ENCODE results near the gene SLC47A2.

DNA sequence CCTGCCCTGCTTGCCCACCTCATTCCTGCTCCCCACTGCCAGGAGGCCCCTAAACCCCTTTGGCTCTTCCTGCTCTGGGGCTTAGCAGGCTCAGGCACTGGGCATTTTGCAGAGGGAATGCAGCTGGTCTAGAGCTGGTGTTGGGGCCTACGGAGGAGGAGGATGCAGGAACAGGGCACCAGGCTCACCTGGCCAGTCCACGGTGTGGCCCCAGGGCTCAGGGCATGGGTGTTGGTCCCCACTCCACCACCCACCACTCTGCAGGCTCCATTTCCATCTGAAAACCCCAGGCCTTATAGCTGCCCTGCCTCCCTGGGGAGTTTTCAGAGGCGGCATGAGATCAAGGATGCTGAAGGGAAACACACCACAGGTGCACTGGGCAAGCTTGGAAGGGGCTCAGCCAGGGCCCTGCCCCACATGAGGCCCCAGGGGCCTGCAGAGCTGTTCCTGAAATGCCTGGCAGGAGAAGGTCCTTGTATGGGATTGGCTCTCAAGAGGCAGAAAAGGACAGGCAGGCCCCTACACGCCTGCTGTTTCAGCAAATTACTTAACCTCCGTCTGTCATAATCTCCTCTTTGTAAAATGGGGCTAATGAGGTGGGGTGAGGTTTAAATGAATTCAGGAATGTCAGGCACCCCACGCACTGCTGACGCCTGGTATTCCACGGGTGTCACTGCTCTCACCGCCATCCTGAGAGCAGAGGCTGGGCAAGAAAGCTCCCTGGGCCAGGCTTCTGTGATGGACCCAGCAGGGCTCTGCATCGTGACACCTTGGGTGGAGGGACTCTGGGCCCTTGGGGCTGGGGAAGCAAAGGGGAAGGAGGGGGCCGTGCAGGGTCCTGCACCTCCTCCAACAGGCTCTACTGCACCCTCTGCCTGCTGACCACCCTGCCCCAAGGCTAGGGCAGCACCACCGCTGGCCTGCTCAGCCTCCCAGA is 9.3 kb downstream of the SLC47A2 start:
- TF ChIP-seq, protein P1, sequence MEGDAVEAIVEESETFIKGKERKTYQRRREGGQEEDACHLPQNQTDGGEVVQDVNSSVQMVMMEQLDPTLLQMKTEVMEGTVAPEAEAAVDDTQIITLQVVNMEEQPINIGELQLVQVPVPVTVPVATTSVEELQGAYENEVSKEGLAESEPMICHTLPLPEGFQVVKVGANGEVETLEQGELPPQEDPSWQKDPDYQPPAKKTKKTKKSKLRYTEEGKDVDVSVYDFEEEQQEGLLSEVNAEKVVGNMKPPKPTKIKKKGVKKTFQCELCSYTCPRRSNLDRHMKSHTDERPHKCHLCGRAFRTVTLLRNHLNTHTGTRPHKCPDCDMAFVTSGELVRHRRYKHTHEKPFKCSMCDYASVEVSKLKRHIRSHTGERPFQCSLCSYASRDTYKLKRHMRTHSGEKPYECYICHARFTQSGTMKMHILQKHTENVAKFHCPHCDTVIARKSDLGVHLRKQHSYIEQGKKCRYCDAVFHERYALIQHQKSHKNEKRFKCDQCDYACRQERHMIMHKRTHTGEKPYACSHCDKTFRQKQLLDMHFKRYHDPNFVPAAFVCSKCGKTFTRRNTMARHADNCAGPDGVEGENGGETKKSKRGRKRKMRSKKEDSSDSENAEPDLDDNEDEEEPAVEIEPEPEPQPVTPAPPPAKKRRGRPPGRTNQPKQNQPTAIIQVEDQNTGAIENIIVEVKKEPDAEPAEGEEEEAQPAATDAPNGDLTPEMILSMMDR (conservative IDR thresholded peaks at IDR 0.05; ENCODE audit: low read length): no peak
- TF ChIP-seq EZH2phosphoT487 (IDR thresholded peaks at IDR 0.05; ENCODE audit: borderline replicate concordance, low read depth, low read length): no peak

Measured in OCI-LY7 (cell line).